Prostate gland (tissue), 2 donors: ENCODE data around the gene ELMO1. TPM values are rescaled to one million over a fixed set of nuclear protein-coding genes. Genes with fewer than 3 reads are reported as not detected.

ENCODE experiments used
- DNase-seq: peaks from one replicate; pipeline ENCODE4 v3.0.0-alpha.2; 2019; ENCODE audit warnings: low spot score
- H3K27ac ChIP-seq, 2 donors: fragments of 200-600 bp; sonication (generic); 2 replicates each; pipeline ENCODE4 v1.5.1; 2017 to 2019
- H3K27me3 ChIP-seq: fragments of 200-600 bp; sonication (generic); replicated peaks from 2 replicates; pipeline ENCODE4 v1.5.1; 2019; ENCODE audit not compliant: insufficient read depth
- H3K36me3 ChIP-seq, 2 donors: fragments of 200-600 bp; sonication (generic); 1 replicate in 1 of 2; 2 replicates in 1 of 2; pipeline versions ENCODE4 v1.5.1 to v1.8.1; 2017 to 2019
- H3K4me1 ChIP-seq: fragments of 200-600 bp; sonication (generic); replicated peaks from 2 replicates; pipeline ENCODE4 v1.5.1; 2019
- H3K4me3 ChIP-seq, 2 donors: fragments of 200-600 bp; sonication (generic); 2 replicates each; pipeline ENCODE4 v1.5.1; 2017 to 2019
- H3K9me3 ChIP-seq: fragments of 200-600 bp; sonication (generic); 2 replicates; pipeline ENCODE4 v1.5.1; 2017
- CTCF ChIP-seq, 4 experiments: fragments of 200-600 bp in 2 of 4; fragments of 450-650 bp in 2 of 4; sonication (generic) in 2 of 4; IDR thresholded peaks; 1 replicate in 3 of 4; 2 replicates in 1 of 4; pipeline ENCODE4 v1.5.1; 2016 to 2019; ENCODE audit warnings: antibody characterized with exemption in 4 of 4, mild to moderate bottlenecking in 2 of 4, moderate library complexity in 2 of 4
- POLR2A ChIP-seq: fragments of 450-650 bp; IDR thresholded peaks from one replicate; pipeline ENCODE4 v1.6.1; 2016; ENCODE audit warnings: antibody characterized with exemption, mild to moderate bottlenecking
- POLR2AphosphoS5 ChIP-seq: sonication (generic); formaldehyde crosslinking; IDR thresholded peaks from one replicate; pipeline ENCODE4 v1.6.1; 2017; ENCODE audit warnings: antibody characterized with exemption
- WGBS: methylation state at CpG from one replicate; pipeline ENCODE4 v1.1.5; 2018; 5-methylcytosine and 5-hydroxymethylcytosine counted together
- intact Hi-C: fragments of 100-400 bp; cut with DNase I; formaldehyde crosslinking; loops from one replicate; pipeline ENCODE4 v1.14.2; 2022
- total RNA-seq, 2 donors: library from RNA; depleted of rRNA; stranded (reverse); fragments of >200 nt; gene quantifications; one replicate each; pipeline ENCODE4 v1.1.0, GENCODE V29; 2016

Gene ELMO1
- total RNA-seq, 2 donors from 2014 or later, result 6.7 to 19.3 TPM

GRCh38 chr7:36840904-36841303 lies 607.8 kb downstream of the ELMO1 start:
- Histone ChIP-seq H3K4me3 (no peak overlapping the region), H3K27ac (no peak overlapping the region), H3K27me3 (no peaks in the 10 kb centered on the region), H3K4me1 (no peaks in the 10 kb centered on the region), H3K9me3 (no peaks in the 10 kb centered on the region), H3K36me3 (no peaks in the 10 kb centered on the region)
- no peak for TF ChIP-seq POLR2AphosphoS5
- no peak for TF ChIP-seq CTCF (IDR thresholded peaks at IDR 0.05)
- no peak for TF ChIP-seq POLR2A
- DNase-seq, result no peak
- intact Hi-C loops, result no loop called here
- WGBS, result 72% methylated on average over 7 of the region's 7 CpGs

DNA sequence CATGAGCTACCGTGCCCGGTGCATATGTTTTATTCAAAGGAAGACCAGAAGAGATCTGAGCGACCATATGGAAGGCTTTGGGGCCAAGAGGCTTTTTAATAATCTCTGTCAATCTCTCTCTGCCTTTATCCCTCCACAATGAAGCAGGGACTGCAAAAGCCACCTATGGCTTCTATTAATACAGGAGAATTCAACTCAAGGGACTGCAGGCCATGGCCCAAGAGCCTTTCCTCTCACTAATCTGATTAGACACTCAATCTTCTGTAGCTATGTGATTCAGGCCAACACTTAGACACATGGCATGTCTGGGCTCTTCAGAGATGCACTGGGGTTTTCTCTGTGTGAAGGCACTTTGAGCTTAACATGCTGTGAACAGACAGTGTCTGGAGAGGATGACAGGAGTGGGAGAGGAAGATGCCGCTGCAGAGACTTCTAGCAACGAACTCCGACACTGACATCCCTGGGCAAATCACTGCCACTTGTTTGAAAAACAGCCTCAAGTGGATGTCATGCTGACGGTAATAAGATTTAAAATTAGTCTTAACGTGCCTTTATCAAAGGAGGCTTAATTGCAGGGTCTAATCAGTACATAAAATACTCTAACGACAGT lies 609.9 kb downstream of the ELMO1 start:
- H3K27me3 ChIP-seq, result no peaks in the 10 kb centered on the region
- H3K4me3 ChIP-seq, result no peak overlapping the region
- TF ChIP-seq POLR2AphosphoS5 (no peak), CTCF (IDR thresholded peaks at IDR 0.05) (no peak), POLR2A (no peak)
- no peaks in the 10 kb centered on the region for H3K36me3 ChIP-seq
- H3K27ac ChIP-seq, result no peak overlapping the region
- 76% methylated on average over 9 of the region's 9 CpGs for WGBS
- no peaks in the 10 kb centered on the region for H3K9me3 ChIP-seq
- H3K4me1 ChIP-seq, result no peaks in the 10 kb centered on the region
- DNase-seq, result no peak
- intact Hi-C loops, result no loop called here

DNA sequence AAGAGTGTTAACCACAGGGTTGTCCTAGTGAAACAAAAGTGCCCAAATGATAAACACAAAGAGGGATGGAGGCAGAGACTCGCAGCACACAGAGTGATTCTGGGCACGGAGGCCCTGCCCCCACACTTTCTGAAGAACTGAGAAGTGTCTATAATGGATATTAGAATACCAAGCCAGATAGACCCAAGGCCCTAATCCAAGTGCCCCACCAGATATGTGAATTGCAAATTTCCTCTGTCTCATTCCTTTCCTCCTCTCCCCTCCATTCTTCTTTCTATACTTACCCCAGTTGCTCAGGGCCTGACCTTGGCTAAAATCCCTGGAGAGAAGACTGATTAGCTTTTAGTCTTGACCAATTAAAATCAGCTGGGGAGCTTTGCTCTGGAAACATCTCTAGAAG lies 617.6 kb downstream of the ELMO1 start:
- intact Hi-C loops, result no loop called here
- no peaks in the 10 kb centered on the region for H3K27me3 ChIP-seq
- no peak for DNase-seq
- 91% methylated on average over 2 of the region's 2 CpGs for WGBS
- no peak overlapping the region for H3K27ac ChIP-seq
- H3K4me1 ChIP-seq, result no peaks in the 10 kb centered on the region
- H3K4me3 ChIP-seq, result no peak overlapping the region
- H3K9me3 ChIP-seq, result no peaks in the 10 kb centered on the region
- no peaks in the 10 kb centered on the region for H3K36me3 ChIP-seq
- TF ChIP-seq POLR2AphosphoS5 (no peak), POLR2A (no peak), CTCF (IDR thresholded peaks at IDR 0.05) (no peak)

DNA sequence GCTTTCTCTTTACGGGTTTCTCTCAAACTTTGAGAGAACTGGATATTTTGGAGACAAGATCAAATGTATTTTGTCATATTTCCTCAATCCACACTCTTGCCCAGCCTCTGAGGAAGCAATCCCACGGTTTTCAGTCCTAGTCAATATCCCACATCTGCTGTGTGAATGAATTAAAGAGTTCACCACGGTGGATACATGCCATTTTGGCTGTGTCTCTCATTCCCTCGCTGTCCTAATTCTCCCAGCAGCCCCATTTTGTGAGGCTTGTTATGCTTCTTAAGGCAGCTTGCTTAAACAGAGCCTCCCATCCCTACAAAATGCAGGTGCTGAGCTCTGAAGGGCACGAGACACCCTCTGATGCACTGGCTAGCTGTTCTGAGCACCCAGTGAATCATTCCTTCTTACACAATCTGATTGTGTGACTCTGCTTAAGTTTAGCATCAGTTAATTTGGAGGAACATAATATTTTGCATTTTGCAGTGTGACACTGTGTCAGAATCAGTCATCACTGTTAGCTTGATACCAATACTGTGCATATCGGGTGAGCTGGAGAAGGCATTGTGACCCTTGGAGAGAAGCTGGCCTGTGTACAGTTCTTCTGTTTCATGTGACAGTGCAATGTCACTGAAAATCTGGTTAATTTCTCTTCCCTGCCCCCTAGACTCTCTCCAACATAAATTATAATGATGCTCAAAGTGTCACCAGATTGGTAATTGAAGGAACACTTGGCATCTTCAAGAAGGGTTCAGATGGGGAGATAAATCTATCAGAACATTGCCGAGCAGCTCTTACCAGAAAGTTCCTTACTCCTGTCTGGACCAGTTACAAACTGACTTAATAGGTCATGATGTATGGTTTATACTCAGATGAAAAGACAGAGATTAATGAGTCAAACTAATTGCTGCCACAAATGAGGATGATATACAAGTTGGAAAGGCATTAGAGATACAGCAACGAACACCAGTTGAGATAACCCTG lies 620.6 kb downstream of the ELMO1 start:
- 75% methylated on average over 8 of the region's 8 CpGs for WGBS

DNA sequence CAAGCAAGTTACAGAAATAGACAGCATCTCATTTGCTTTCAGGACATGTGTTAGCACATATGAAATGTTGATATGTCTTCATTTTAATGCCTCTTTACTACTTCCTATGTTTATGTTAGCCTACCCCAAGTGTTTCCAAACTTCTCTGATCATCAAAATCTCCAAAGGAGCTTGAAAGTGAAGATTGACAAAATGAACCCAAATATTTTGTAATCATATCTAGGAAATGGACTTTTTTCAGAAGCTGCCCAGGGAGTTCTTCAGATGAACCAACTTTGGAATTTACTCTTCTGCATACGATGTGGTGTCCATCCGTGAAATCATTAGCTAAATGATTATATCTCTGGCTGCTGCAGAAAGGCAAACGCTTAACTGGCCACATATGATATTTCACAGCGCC lies 623.2 kb downstream of the ELMO1 start:
- intact Hi-C loops, result no loop called here
- WGBS, result 70% methylated on average over 4 of the region's 4 CpGs
- no peak for TF ChIP-seq POLR2A
- no peak for TF ChIP-seq POLR2AphosphoS5
- TF ChIP-seq CTCF (IDR thresholded peaks at IDR 0.05), result no peak
- H3K36me3 ChIP-seq, result no peaks in the 10 kb centered on the region
- H3K9me3 ChIP-seq, result no peaks in the 10 kb centered on the region
- no peak overlapping the region for H3K27ac ChIP-seq
- H3K4me3 ChIP-seq, result no peak overlapping the region
- H3K4me1 ChIP-seq, result no peaks in the 10 kb centered on the region
- DNase-seq, result no peak
- H3K27me3 ChIP-seq, result no peaks in the 10 kb centered on the region

More for the DNA sequence above, 620.6 kb downstream of the ELMO1 start:
- Histone ChIP-seq H3K36me3 (no peaks in the 10 kb centered on the region), H3K4me1 (no peaks in the 10 kb centered on the region), H3K9me3 (no peaks in the 10 kb centered on the region), H3K4me3 (no peak overlapping the region), H3K27ac (no peak overlapping the region), H3K27me3 (no peaks in the 10 kb centered on the region)
- intact Hi-C loops, result no loop called here
- no peak for DNase-seq
- TF ChIP-seq POLR2A, result no peak
